DOHH2 (cell line): ENCODE measurements around the gene DBNDD1.
"Not testable (repeated sequence)": the region's sequence is repeated elsewhere in the genome, so short reads cannot be mapped to it uniquely, and the experiment has no call there.

Experiments
- H3F3A ChIP-seq: fragments of 200-600 bp; sonication (generic), shearing (Covaris generic); 2 replicates; pipeline ENCODE4 v1.6.0; 2016; ENCODE audit warnings: antibody characterized with exemption, mild to moderate bottlenecking; ENCODE audit not compliant: control insufficient read depth, insufficient read depth
- H3K27ac ChIP-seq: fragments of 200-600 bp; sonication (generic); 2 replicates; pipeline ENCODE4 v1.5.1; 2014; ENCODE audit warnings: low read depth, mild to moderate bottlenecking, low read length, moderate library complexity
- H3K27me3 ChIP-seq: fragments of 200-600 bp; sonication (generic); 2 replicates; pipeline ENCODE4 v1.6.1; 2014; ENCODE audit warnings: mild to moderate bottlenecking, low read length, mixed read lengths; ENCODE audit not compliant: control insufficient read depth
- H3K36me3 ChIP-seq: fragments of 200-600 bp; sonication (generic); 2 replicates; pipeline ENCODE4 v1.6.1; 2014; ENCODE audit warnings: mild to moderate bottlenecking, low read length, moderate library complexity, mixed read lengths; ENCODE audit not compliant: control insufficient read depth
- H3K4me1 ChIP-seq: fragments of 200-600 bp; sonication (generic); 2 replicates; pipeline ENCODE4 v1.6.1; 2014; ENCODE audit warnings: mild to moderate bottlenecking, low read length, mixed read lengths; ENCODE audit not compliant: control insufficient read depth
- H3K4me2 ChIP-seq: fragments of 200-600 bp; sonication (generic); 2 replicates; pipeline ENCODE4 v1.6.0; 2014; ENCODE audit warnings: mild to moderate bottlenecking, low read length, moderate library complexity
- H3K4me3 ChIP-seq: fragments of 200-600 bp; sonication (generic); 2 replicates; pipeline ENCODE4 v1.5.1; 2014; ENCODE audit warnings: mild to moderate bottlenecking, low read length, mixed read lengths
- H3K79me2 ChIP-seq: fragments of 200-600 bp; sonication (generic); 2 replicates; pipeline ENCODE4 v1.6.1; 2014; ENCODE audit warnings: mild to moderate bottlenecking, low read length, mixed read lengths; ENCODE audit not compliant: control insufficient read depth
- H3K9me2 ChIP-seq: fragments of 200-600 bp; sonication (generic); replicated peaks from 2 replicates; pipeline ENCODE4 v1.6.1; 2014; ENCODE audit warnings: mild to moderate bottlenecking, low read length, mixed read lengths; ENCODE audit not compliant: control insufficient read depth
- H3K9me3 ChIP-seq: fragments of 200-600 bp; sonication (generic); 2 replicates; pipeline ENCODE4 v1.6.1; 2014; ENCODE audit warnings: antibody characterized with exemption, low read length, mixed read lengths; ENCODE audit not compliant: control insufficient read depth, insufficient read depth
- H4K20me1 ChIP-seq: fragments of 200-600 bp; sonication (generic); 2 replicates; pipeline ENCODE4 v1.6.0; 2014; ENCODE audit warnings: low read depth, mild to moderate bottlenecking, antibody characterized with exemption, low read length, moderate library complexity; ENCODE audit not compliant: control insufficient read depth, insufficient read depth
- EZH2phosphoT487 ChIP-seq: fragments of 200-600 bp; sonication (generic); IDR thresholded peaks from 2 replicates; pipeline ENCODE4 v1.6.1; 2017; ENCODE audit warnings: borderline replicate concordance, mild to moderate bottlenecking, antibody characterized with exemption, low read length, moderate library complexity, mixed read lengths
- TF ChIP-seq, protein P1 (sequence below): fragments of 200-600 bp; sonication (generic); IDR thresholded peaks from one replicate; pipeline ENCODE4 v1.5.1; 2014; ENCODE audit warnings: antibody characterized with exemption, mild to moderate bottlenecking, low read depth, low read length; ENCODE audit not compliant: poor library complexity, severe bottlenecking

Gene DBNDD1

DNA sequence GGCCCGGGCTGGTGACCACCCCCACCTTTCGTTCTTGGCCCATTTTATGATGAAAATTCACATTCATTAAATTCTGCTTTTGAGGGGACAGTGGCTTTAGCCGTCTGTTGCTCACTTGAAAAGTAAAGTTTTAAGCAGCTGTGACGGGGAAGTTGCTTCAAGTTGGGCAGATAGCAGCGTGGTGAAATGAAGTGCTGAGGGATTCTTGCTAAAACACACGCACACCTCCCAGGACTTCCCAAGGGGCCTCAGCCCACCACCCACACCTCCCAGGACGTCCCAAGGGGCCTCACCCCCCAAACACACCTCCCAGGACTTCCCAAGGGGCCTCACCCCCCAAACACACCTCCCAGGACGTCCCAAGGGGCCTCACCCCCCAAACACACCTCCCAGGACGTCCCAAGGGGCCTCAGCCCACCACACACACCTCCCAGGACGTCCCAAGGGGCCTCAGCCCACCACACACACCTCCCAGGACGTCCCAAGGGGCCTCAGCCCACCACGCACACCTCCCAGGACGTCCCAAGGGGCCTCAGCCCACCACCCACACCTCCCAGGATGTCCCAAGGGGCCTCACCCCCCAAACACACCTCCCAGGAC lies 11.5 kb downstream of the DBNDD1 start:
- Histone ChIP-seq H3K4me2 (peak overlapping the region; percentile 65), H4K20me1 (peaks cover 25% of the 10 kb centered on the region), H3K4me1 (peaks cover 56% of the 10 kb centered on the region), H3F3A (peaks cover 22% of the 10 kb centered on the region), H3K4me3 (peak overlapping the region; percentile 24), H3K27me3 (peaks cover 42% of the 10 kb centered on the region), H3K27ac (peak overlapping the region; percentile 76)
- not testable (repeated sequence) for H3K36me3 ChIP-seq, H3K79me2 ChIP-seq, H3K9me2 ChIP-seq, H3K9me3 ChIP-seq
- TF ChIP-seq EZH2phosphoT487, result peak; percentile 91; the same call in 1 of the 2 replicates

DNA sequence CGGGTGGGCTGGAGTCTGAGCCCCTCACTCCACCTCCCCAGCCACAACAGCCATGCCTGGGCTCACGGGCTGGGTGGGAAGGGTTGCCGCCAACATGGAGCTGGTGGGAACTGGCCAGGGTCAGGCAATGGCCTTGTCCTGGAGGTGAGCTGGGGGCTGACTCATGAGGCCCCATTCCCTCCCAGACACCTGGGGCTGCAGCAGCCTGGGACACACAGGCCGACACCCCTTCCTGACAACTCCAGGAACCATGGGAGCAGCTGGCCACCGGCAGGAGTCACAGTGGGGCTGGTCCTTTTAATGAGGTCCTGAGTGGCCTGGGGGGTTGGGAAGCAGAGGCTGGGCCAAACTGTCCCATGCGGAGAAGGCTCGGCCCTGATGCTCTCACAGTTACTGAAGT lies 12.2 kb downstream of the DBNDD1 start:
- Histone ChIP-seq H3K79me2 (no peaks in the 10 kb centered on the region), H3K4me2 (peak overlapping the region; percentile 65), H3K9me2 (no peaks in the 10 kb centered on the region), H3K9me3 (no peaks in the 10 kb centered on the region), H4K20me1 (peaks cover 29% of the 10 kb centered on the region), H3K36me3 (no peaks in the 10 kb centered on the region), H3F3A (peaks cover 22% of the 10 kb centered on the region), H3K27me3 (peaks cover 38% of the 10 kb centered on the region), H3K4me1 (peaks cover 48% of the 10 kb centered on the region), H3K4me3 (peak overlapping the region; percentile 24), H3K27ac (peak overlapping the region; percentile 76)
- TF ChIP-seq EZH2phosphoT487, result no peak
- TF ChIP-seq, protein P1, sequence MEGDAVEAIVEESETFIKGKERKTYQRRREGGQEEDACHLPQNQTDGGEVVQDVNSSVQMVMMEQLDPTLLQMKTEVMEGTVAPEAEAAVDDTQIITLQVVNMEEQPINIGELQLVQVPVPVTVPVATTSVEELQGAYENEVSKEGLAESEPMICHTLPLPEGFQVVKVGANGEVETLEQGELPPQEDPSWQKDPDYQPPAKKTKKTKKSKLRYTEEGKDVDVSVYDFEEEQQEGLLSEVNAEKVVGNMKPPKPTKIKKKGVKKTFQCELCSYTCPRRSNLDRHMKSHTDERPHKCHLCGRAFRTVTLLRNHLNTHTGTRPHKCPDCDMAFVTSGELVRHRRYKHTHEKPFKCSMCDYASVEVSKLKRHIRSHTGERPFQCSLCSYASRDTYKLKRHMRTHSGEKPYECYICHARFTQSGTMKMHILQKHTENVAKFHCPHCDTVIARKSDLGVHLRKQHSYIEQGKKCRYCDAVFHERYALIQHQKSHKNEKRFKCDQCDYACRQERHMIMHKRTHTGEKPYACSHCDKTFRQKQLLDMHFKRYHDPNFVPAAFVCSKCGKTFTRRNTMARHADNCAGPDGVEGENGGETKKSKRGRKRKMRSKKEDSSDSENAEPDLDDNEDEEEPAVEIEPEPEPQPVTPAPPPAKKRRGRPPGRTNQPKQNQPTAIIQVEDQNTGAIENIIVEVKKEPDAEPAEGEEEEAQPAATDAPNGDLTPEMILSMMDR, result no peak

DNA sequence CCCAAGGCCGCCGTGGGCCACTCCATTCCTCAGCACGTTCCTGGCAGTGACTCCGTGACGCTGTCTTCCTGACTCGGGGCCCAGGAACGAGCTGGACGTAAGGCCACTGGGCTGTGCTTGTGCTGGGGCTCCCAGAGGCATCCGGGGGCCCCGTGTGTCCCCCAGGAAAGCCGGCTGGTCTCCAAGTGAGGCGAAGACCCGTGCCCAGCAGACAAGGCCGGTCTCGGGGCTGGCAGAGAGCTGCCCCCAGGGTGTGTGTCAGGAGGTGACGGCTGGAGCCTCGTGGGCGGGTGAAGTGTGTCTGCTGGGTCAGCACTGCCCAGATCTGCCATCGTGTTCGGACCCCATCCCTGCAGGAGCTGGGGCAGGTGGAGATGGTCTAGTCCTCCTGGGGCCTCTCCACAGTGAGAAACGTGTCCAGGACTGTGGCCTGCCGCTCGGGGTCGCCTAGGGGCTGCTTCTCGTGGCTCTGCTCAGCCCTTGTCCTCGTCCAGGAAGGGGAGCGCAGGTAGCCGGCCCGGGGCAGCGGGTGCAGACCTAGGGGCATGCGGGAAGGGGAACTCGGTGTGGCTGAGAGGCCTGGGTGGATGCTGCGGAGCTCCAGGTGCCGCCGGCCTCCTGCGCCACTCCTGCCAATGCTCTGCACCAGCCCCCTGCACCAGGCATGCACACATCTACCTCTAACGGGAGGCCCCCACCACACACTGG lies 13.1 kb downstream of the DBNDD1 start:
- Histone ChIP-seq H3K9me2 (no peaks in the 10 kb centered on the region), H3K9me3 (no peaks in the 10 kb centered on the region), H3K36me3 (no peaks in the 10 kb centered on the region), H3K4me1 (peaks cover 42% of the 10 kb centered on the region), H4K20me1 (peaks cover 23% of the 10 kb centered on the region), H3K27ac (no peak overlapping the region), H3K79me2 (no peaks in the 10 kb centered on the region), H3K27me3 (peaks cover 29% of the 10 kb centered on the region), H3K4me2 (no peak overlapping the region), H3F3A (peaks cover 22% of the 10 kb centered on the region), H3K4me3 (no peak overlapping the region)
- TF ChIP-seq EZH2phosphoT487, result no peak
- TF ChIP-seq, protein P1, result no peak

DNA sequence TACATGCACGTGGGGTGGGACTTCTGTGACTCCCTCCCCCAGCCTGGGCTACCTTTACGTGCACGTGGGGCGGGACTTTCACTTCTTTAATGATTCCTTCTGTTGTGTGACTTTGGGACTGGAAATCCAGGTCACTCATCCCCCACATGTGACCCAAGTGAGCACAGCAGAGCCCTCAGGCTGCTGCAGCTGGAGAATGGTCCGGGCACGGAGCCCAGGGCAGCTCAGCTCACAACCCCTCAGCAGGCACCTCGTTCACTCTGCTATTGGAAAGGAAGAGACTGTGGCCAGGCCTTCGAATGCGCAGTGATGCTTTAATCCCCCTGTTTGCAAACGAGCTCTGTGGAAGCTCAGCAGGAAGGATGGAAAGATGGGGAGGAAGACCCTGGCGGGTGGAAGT lies 14.7 kb downstream of the DBNDD1 start:
- Histone ChIP-seq H3F3A (peaks cover 18% of the 10 kb centered on the region), H3K27me3 (peaks cover 16% of the 10 kb centered on the region), H3K9me2 (no peaks in the 10 kb centered on the region), H3K4me1 (peaks cover 35% of the 10 kb centered on the region), H4K20me1 (peaks cover 22% of the 10 kb centered on the region; the same call in 1 of the 2 replicates), H3K4me2 (no peak overlapping the region), H3K36me3 (peaks cover 4% of the 10 kb centered on the region; the same call in 1 of the 2 replicates), H3K4me3 (no peak overlapping the region), H3K27ac (no peak overlapping the region), H3K9me3 (no peaks in the 10 kb centered on the region), H3K79me2 (no peaks in the 10 kb centered on the region)
- TF ChIP-seq EZH2phosphoT487, result no peak
- TF ChIP-seq, protein P1, result no peak
